Stromal cell of bone marrow (primary cell): ENCODE measurements around the gene XRN2.

ENCODE experiments used
- DNase-seq: peaks from one replicate; pipeline ENCODE4 v3.0.0-alpha.2; 2012; ENCODE audit warnings: low read depth

XRN2 gene

DNA sequence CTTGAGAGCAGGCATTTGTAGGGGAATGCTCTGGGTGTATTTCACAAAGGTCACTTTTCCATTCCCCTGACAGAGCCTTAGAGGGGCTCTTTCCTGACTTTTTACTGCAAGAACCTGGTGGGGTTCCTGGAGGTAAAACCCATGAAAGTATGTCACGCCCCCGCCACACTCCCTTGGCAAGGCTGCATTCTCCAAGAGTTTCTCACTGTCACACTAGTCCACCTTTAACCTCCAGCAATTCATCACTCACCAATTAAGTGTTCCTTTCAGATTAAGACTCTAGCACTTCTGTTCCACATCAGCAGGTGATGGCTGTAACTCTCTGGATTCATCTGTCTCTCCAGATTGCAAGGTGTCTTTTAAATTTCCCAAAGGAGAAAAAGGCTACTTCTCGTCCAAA, 126.9 kb downstream of the XRN2 start:
- DNase-seq, result no peak

- DNase-seq, result no peak
Measured at GRCh38 chr20:21432911-21433310, 129.8 kb downstream of the XRN2 start.

DNA sequence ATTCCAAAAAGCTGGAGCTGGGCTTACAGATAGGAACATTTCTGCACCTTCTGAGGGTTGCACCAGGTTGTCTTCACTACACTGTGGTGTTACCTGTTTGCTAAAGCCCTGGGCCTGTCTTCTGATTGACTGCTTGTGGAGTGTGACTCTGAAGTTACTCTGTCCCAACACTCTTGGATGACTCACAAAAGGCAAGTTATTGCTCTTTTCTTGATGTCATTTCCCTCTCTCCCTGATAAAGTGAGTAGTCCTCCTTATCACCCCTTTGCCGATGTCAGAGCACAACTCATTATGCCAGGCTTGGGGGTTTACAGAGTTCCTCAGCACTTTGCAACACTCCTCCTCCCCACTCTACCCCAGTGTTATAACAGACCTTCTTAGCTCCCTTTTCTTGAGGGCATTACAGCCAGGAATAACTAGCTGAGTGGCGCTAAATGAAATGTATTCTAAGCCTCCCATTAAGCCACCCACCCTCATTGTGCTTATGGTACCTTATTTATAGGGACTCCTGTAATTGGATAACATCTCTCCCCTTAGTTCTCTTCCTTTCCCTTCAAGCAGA, 130.3 kb downstream of the XRN2 start:
- DNase-seq, result peak; percentile 18

GRCh38 chr20:21435576-21435975, 132.4 kb downstream of the XRN2 start:
- DNase-seq, result no peak

GRCh38 chr20:21436205-21436604, 133.1 kb downstream of the XRN2 start:
- peak; percentile 70 for DNase-seq

- DNase-seq, result no peak
Measured at GRCh38 chr20:21437248-21437647, 134.1 kb downstream of the XRN2 start.

DNA sequence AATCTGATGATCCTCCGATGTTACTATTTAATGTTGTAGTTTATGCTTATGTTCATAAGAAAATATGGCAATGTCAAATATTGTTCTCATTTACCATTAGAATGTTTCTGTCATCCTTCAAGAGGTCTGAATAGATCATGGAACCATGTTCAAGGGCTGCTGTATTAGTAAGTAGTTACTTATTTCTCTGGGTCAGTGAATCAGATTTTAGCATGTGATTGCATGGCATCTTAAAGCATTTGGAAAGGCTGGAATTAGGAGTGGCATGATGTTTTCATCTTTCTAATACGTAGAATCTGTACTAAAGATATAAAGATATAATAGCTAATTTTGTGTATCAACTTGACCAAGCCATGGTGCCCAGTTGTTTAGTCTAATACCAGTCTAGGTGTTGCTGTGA, 134.7 kb downstream of the XRN2 start:
- no peak for DNase-seq
